Activated naive CD4-positive, alpha-beta T cell treated with anti-CD3 and anti-CD28 coated beads, Interleukin-2, amount 50 U/mL, for 16 hours (primary cell): ENCODE measurements around the gene SPATA2.

Source experiments
- DNase-seq: peaks from one replicate; pipeline ENCODE4 v3.0.0-alpha.2; 2020

SPATA2 gene

DNA sequence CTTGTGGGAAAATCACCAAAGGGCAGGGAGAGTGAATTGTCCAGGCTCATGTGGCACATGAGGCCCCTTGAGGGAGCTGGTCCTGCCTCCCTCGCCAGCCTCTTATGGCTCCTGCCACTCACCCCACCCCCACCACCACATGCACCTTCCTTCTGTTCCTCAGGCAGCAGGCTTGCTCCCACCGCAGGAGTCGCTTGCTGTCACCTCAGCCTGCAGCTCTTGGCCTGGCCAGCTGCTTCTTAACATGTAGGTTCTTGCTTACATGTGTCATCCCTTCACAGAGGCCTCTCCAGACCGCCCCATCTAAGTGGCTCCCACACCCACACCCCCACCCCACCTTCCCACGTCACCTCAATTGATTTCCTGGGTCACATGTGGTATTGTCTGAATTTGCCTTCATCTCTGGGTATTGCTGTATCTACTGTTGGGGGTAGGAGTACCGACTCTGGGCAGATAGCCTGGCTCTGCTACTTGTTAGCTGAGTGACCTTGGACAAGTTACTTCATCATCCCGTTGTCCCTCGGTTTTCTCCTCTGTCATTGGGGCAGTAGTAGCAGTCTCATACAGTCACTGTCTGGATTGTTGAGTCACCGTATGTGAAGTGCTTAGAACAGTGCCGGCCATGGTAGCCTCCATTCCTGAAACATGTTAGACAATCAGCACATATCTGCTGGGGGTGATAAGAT is 61.0 kb downstream of the SPATA2 start:
- no peak for DNase-seq

DNA sequence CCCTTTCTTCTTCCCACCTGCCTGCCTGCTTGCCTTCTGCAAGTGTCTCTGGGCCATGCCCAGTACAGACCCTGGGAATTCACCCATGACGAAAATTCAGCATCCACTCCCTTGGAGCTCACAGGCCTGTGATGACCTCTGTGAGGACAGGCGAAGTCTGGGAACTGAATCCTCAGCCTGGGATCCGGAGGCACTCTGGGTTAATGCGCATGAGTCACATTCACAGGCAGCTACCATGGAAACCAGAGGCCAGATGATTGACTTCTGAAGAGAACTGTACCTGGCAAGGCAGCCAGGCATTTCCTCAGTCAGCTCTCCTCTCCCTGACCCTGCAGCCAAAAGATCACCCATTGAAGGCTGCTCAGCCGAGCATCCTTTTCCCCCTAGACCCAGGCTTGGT is 61.7 kb downstream of the SPATA2 start:
- DNase-seq: no peak
